Breast epithelium (tissue), 3 donors: ENCODE data around the gene MPPED1.

ENCODE experiments used
- POLR2A ChIP-seq: fragments of 450-650 bp; IDR thresholded peaks from one replicate; pipeline ENCODE4 v1.6.1; 2016; ENCODE audit warnings: antibody characterized with exemption, mild to moderate bottlenecking, moderate library complexity
- POLR2AphosphoS5 ChIP-seq, 3 donors: sonication (generic); formaldehyde crosslinking; IDR thresholded peaks; one replicate each; pipeline ENCODE4 v1.6.1; 2017; ENCODE audit warnings: antibody characterized with exemption in 3 of 3
- TF ChIP-seq, protein P1 (sequence below), 3 donors: fragments of 450-650 bp; IDR thresholded peaks; one replicate each; pipeline ENCODE4 v1.5.1; 2016 to 2017; ENCODE audit warnings: antibody characterized with exemption in 3 of 3, mild to moderate bottlenecking in 3 of 3, moderate library complexity in 3 of 3

DNA sequence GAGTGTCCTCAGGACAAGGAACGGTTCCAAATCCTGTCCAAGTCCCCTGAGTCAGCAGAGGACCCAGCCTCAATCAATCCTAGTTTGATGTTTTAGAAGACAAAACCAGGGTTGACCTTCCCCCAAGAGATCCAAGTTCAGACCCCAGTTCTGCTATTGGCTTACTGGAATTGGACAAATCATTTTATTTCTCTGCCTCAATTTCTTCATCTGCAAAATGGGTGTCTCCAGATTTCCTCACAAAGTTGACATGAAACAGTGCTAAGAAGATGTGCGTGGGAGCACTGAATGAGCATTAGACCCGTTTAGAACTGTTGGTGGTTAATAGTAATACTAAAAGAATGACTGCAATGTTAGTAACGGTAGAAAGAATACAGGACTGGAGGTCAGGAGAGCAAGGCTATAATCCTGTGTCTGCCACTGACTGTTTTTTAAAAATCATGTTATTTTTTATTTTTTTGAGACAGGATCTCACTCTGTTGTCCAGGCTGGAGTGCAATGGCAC lies 35.8 kb upstream of the MPPED1 start:
- TF ChIP-seq POLR2A (no peak), POLR2AphosphoS5 (IDR thresholded peaks at IDR 0.05) (no peak)
- TF ChIP-seq, protein P1, sequence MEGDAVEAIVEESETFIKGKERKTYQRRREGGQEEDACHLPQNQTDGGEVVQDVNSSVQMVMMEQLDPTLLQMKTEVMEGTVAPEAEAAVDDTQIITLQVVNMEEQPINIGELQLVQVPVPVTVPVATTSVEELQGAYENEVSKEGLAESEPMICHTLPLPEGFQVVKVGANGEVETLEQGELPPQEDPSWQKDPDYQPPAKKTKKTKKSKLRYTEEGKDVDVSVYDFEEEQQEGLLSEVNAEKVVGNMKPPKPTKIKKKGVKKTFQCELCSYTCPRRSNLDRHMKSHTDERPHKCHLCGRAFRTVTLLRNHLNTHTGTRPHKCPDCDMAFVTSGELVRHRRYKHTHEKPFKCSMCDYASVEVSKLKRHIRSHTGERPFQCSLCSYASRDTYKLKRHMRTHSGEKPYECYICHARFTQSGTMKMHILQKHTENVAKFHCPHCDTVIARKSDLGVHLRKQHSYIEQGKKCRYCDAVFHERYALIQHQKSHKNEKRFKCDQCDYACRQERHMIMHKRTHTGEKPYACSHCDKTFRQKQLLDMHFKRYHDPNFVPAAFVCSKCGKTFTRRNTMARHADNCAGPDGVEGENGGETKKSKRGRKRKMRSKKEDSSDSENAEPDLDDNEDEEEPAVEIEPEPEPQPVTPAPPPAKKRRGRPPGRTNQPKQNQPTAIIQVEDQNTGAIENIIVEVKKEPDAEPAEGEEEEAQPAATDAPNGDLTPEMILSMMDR (IDR thresholded peaks at IDR 0.05), result no peak
